ENCODE data around the gene IQCM. TPM values are rescaled to one million over a fixed set of nuclear protein-coding genes. Genes with fewer than 3 reads are reported as not detected.

Gene IQCM
- total RNA-seq, 1 donor from 2014 or later: not detected

- Histone ChIP-seq H3K4me3 (ENCODE audit: low read depth, low read length) (no peak overlapping the region), H3K27me3 (ENCODE audit: control insufficient read depth, insufficient read depth, low read length) (no peaks in the 10 kb centered on the region), H3K36me3 (ENCODE audit: control insufficient read depth, insufficient read depth, low read length) (no peaks in the 10 kb centered on the region)
- TF ChIP-seq, protein P1, sequence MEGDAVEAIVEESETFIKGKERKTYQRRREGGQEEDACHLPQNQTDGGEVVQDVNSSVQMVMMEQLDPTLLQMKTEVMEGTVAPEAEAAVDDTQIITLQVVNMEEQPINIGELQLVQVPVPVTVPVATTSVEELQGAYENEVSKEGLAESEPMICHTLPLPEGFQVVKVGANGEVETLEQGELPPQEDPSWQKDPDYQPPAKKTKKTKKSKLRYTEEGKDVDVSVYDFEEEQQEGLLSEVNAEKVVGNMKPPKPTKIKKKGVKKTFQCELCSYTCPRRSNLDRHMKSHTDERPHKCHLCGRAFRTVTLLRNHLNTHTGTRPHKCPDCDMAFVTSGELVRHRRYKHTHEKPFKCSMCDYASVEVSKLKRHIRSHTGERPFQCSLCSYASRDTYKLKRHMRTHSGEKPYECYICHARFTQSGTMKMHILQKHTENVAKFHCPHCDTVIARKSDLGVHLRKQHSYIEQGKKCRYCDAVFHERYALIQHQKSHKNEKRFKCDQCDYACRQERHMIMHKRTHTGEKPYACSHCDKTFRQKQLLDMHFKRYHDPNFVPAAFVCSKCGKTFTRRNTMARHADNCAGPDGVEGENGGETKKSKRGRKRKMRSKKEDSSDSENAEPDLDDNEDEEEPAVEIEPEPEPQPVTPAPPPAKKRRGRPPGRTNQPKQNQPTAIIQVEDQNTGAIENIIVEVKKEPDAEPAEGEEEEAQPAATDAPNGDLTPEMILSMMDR (IDR thresholded peaks at IDR 0.05; ENCODE audit: insufficient read depth, low read length, poor library complexity, severe bottlenecking): no peak
- DNase-seq (ENCODE audit: low read depth): no peak
Observed at GRCh38 chr4:149441338-149441737, 374.3 kb downstream of the IQCM start.

DNA sequence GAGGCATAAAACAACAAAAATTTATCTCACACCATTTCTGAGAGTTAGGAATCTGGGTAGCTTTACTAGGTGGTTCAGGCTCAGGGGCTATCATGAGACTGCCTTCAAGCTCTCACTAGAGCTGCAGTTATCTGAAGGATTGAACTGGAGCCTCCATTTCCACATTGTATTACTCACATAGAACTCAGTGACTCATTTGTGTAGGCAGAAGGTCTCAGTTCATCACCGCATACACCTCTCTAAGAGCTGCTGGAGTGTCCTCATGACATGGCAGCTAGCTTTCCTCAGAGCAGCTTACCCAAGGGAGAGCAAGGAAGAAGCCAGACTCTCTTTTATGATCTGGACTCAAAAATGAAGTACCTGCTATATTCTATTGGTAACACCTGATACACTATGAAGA, 389.2 kb downstream of the IQCM start:
- no peaks in the 10 kb centered on the region for H3K36me3 ChIP-seq (ENCODE audit: control insufficient read depth, insufficient read depth, low read length)
- TF ChIP-seq, protein P1 (IDR thresholded peaks at IDR 0.05; ENCODE audit: insufficient read depth, low read length, poor library complexity, severe bottlenecking): no peak
- H3K27me3 ChIP-seq (ENCODE audit: control insufficient read depth, insufficient read depth, low read length): no peaks in the 10 kb centered on the region
- H3K4me3 ChIP-seq (ENCODE audit: low read depth, low read length): no peak overlapping the region
- DNase-seq (ENCODE audit: low read depth): no peak

- no peak overlapping the region for H3K4me3 ChIP-seq (ENCODE audit: low read depth, low read length)
- H3K36me3 ChIP-seq (ENCODE audit: control insufficient read depth, insufficient read depth, low read length): no peaks in the 10 kb centered on the region
- no peaks in the 10 kb centered on the region for H3K27me3 ChIP-seq (ENCODE audit: control insufficient read depth, insufficient read depth, low read length)
- DNase-seq (ENCODE audit: low read depth): no peak
- TF ChIP-seq, protein P1 (IDR thresholded peaks at IDR 0.05; ENCODE audit: insufficient read depth, low read length, poor library complexity, severe bottlenecking): no peak
Observed at GRCh38 chr4:149409555-149409962, 406.1 kb downstream of the IQCM start.

- H3K36me3 ChIP-seq (ENCODE audit: control insufficient read depth, insufficient read depth, low read length): no peaks in the 10 kb centered on the region
- peak; percentile 26 for DNase-seq (ENCODE audit: low read depth)
- H3K4me3 ChIP-seq (ENCODE audit: low read depth, low read length): no peak overlapping the region
- TF ChIP-seq, protein P1 (IDR thresholded peaks at IDR 0.05; ENCODE audit: insufficient read depth, low read length, poor library complexity, severe bottlenecking): no peak
- no peaks in the 10 kb centered on the region for H3K27me3 ChIP-seq (ENCODE audit: control insufficient read depth, insufficient read depth, low read length)
Observed at GRCh38 chr4:149409146-149409545, 406.5 kb downstream of the IQCM start.

DNA sequence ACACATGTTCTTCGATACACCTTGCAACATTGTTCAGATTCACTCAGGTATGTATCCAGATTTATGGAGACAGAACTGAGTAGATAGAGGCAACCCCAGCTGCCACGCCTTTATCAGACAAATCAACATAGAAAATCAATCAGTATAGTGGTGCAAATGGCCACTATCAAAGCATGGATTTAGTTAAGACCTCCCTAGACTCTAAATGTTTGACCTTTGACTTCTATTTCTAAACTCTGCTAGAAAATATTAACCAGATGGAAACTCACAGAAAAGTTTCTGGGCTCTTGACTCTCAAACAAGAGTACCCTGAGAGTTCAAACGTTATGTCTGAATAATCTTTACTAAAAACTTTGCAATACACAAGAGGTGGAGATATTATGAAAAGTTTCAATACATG, 411.5 kb downstream of the IQCM start:
- TF ChIP-seq, protein P1 (IDR thresholded peaks at IDR 0.05; ENCODE audit: insufficient read depth, low read length, poor library complexity, severe bottlenecking): no peak
- Histone ChIP-seq H3K27me3 (ENCODE audit: control insufficient read depth, insufficient read depth, low read length) (no peaks in the 10 kb centered on the region), H3K36me3 (ENCODE audit: control insufficient read depth, insufficient read depth, low read length) (no peaks in the 10 kb centered on the region), H3K4me3 (ENCODE audit: low read depth, low read length) (no peak overlapping the region)
- DNase-seq (ENCODE audit: low read depth): no peak

DNA sequence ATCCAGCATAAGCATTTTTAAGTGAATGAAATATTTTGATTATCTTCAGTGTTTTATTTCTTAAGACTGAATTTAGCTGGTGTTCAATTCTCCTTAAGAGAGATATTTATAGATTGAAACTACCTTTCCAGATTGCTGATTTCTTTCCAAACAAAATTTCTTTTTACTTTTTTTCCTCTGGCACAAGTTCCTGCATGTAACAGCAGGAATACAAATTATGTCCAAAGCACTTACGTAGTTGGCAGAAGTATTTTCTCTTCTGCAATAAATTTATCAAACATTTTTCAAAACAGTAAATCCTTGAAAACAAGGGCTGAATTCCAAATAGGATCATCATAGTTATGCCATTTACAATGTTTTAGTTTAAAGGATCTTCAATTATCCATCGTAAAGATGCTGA, 412.6 kb downstream of the IQCM start:
- Histone ChIP-seq H3K36me3 (ENCODE audit: control insufficient read depth, insufficient read depth, low read length) (no peaks in the 10 kb centered on the region), H3K27me3 (ENCODE audit: control insufficient read depth, insufficient read depth, low read length) (no peaks in the 10 kb centered on the region), H3K4me3 (ENCODE audit: low read depth, low read length) (no peak overlapping the region)
- TF ChIP-seq, protein P1 (IDR thresholded peaks at IDR 0.05; ENCODE audit: insufficient read depth, low read length, poor library complexity, severe bottlenecking): no peak
- DNase-seq (ENCODE audit: low read depth): no peak

All from kidney epithelial cell (primary cell).